ENCODE measurements around the gene POMC.

DNA sequence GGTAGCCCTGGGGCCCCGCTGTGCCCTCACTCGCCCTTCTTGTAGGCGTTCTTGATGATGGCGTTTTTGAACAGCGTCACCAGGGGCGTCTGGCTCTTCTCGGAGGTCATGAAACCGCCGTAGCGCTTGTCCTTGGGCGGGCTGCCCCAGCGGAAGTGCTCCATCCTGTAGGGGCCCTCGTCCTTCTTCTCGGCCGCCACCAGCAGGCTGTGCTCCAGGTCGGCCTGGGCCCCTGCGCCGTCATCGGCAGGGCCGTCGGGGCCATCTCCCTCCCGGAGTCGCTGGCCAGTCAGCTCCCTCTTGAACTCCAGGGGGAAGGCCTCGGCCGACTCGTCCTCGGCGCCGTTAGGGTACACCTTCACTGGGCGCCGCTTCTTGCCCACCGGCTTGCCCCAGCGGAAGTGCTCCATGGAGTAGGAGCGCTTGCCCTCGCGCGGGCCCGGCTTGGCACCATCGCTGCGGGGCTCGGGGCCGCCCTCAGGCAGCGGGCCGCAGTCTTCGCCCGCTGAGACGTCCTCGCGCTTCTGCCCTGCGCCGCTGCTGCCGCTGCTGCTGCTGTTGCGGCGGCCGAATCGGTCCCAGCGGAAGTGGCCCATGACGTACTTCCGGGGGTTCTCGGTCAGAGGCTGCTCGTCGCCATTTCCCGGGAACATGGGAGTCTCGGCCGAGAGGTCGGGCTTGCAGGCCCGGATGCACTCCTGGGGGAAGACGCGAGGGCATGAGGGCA, 7.2 kb downstream of the POMC start:
- no peak for TF ChIP-seq SUZ12 (IDR thresholded peaks at IDR 0.05)
- no peak for TF ChIP-seq SP1 (IDR thresholded peaks at IDR 0.05)
- TF ChIP-seq ELF4 (IDR thresholded peaks at IDR 0.05), result no peak
- TF ChIP-seq FOXK2 (IDR thresholded peaks at IDR 0.05), result no peak
- no peak for TF ChIP-seq HDGF (IDR thresholded peaks at IDR 0.05; ENCODE audit: borderline replicate concordance)
- TF ChIP-seq ZNF384 (IDR thresholded peaks at IDR 0.05), result no peak
- TF ChIP-seq NFRKB (IDR thresholded peaks at IDR 0.05), result no peak
- no peak for TF ChIP-seq FOXM1 (IDR thresholded peaks at IDR 0.05; ENCODE audit: borderline replicate concordance)
- TF ChIP-seq ARNT (IDR thresholded peaks at IDR 0.05), result no peak
- no peak for TF ChIP-seq BHLHE40 (IDR thresholded peaks at IDR 0.05; ENCODE audit: borderline replicate concordance)
- no peak for TF ChIP-seq L3MBTL2 (conservative IDR thresholded peaks at IDR 0.05)
- TF ChIP-seq, protein P1, sequence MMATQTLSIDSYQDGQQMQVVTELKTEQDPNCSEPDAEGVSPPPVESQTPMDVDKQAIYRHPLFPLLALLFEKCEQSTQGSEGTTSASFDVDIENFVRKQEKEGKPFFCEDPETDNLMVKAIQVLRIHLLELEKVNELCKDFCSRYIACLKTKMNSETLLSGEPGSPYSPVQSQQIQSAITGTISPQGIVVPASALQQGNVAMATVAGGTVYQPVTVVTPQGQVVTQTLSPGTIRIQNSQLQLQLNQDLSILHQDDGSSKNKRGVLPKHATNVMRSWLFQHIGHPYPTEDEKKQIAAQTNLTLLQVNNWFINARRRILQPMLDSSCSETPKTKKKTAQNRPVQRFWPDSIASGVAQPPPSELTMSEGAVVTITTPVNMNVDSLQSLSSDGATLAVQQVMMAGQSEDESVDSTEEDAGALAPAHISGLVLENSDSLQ (IDR thresholded peaks at IDR 0.05), result no peak
- TF ChIP-seq FOXA1 (IDR thresholded peaks at IDR 0.05), result no peak
